GM12872 (cell line): Measurements from ENCODE around the gene NT5C1A.

ENCODE experiments used
- TF ChIP-seq, protein P1 (sequence below): IDR thresholded peaks from 3 replicates; pipeline ENCODE4 v1.5.1; 2011; ENCODE audit warnings: low read depth, mild to moderate bottlenecking, low read length, moderate library complexity; ENCODE audit not compliant: insufficient read depth

The NT5C1A gene

DNA sequence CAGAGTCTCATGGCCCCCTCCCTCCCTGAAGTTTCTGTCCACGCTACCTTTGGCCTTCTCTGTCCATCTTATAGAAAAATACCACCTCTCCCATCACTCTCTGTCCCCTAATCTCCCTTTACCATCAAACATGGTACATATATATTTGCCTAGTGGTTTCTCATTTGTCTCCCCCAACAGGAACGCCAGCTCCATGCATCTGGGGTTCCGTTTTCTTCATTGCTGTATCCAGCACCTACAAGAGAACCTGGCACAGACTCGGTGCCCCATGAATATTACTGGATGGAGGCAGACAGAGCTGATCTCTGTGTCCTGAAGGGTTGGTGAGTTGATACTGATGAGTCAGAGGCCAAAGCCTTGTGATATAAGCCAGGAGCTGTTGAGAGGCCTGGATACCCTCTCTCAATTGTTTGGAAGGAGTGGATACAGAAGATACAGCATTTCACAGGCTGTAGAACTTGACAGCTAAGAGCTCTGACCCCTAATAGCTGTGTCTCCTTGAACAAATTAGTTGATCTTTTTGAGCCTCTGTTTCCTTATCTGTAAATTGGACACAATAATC, 54.3 kb downstream of the NT5C1A start:
- TF ChIP-seq, protein P1, sequence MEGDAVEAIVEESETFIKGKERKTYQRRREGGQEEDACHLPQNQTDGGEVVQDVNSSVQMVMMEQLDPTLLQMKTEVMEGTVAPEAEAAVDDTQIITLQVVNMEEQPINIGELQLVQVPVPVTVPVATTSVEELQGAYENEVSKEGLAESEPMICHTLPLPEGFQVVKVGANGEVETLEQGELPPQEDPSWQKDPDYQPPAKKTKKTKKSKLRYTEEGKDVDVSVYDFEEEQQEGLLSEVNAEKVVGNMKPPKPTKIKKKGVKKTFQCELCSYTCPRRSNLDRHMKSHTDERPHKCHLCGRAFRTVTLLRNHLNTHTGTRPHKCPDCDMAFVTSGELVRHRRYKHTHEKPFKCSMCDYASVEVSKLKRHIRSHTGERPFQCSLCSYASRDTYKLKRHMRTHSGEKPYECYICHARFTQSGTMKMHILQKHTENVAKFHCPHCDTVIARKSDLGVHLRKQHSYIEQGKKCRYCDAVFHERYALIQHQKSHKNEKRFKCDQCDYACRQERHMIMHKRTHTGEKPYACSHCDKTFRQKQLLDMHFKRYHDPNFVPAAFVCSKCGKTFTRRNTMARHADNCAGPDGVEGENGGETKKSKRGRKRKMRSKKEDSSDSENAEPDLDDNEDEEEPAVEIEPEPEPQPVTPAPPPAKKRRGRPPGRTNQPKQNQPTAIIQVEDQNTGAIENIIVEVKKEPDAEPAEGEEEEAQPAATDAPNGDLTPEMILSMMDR: no peak

DNA sequence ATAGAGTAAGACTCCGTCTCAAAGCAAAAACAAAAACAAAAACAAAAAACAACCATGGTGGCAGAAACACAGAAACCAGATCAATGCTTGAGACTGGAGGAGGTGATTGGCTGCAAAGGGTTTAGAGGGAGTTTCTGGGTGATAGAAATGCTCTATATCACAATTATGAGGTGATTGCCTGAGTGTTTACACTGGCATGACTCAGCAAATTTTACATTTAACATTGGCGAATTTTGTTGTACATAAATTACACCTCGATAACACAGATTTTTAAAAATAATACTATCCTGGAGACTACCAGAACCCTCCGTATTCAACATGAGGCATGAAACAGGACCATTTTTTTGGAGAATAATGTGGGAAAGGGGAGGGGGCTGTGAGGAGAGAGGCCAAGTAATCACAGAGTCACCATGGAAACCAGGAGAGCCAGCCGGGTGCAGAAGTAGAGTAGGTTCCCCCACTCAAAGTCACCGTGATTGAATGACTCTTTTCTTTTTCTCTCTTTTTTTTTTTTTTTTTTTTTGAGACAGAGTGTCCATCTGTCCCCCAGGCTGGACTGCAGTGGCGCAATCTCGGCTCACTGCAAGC, 56.7 kb downstream of the NT5C1A start:
- TF ChIP-seq, protein P1: no peak

DNA sequence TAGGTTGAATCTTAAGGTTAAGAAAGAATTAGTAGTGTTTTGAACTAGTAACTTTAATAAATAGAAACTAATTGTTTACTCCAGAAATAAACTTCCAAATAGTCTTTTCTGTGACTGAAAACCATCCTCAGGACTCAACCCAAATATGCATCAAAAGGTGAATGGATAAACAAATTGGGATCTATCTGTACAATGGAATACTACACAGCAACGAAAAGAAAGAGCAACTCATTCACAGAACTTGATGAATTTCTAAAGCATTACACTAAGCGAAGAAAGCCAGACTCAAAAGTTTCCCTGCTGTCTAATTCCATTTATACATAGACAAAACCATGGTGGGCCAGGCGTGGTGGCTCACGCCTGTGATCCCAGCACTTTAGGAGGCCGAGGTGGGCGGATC, 57.4 kb downstream of the NT5C1A start:
- TF ChIP-seq, protein P1: no peak

DNA sequence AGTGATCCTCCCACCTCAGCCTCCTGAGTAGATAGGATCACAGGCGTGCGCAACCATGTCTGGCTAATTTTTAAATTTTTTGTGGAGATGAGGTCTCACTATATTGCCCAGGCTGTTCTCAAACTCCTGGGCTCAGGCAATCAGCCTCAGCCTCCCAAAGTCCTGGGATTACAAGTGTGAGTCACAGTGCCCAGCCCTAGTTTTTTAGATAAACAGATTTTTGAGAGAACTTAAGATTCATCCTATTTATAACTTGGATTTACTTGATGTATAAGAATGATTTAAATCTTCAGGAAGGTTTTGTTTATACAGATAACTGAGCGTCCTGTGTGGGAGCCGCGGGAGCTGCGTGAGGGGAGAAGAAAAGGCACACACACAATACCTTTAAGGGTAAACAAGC, 58.7 kb downstream of the NT5C1A start:
- TF ChIP-seq, protein P1: no peak

DNA sequence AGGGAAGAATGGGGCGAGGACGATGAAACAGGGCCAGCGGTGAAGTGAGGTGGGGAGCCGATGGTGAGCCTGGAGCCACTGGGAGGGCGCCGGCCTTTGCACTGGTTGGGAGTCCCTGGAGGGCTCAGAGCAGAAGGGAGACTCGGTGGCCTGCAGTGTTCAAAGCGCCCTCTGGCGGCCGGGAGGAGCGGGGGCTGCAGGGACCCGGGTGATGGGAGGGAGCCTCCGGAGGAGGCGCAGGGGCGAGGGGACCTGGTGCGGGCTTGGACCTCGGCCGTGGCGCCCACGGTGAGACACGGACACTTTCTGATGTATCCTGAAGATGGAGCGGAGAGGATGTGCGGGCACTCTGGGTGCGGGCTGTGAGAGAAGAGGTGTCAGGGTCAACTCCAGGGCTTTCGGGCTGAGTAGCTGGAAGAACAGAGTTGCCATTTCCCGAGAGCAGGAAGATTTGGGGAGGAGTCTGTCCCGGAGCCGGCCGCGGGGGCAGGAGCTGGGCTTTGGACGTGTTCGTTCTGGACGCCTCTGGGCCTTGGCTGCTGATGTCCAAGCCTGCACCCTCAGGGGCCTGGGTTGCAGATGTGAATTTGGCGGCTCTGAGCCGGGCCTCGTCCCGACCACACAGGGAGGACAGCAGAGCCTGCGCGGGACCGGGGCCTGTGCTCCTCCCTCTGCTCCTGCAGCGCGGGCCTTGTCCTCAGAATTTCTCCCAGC, 62.1 kb downstream of the NT5C1A start:
- TF ChIP-seq, protein P1: peak; percentile 91
